Fibroblast of lung (primary cell): ENCODE measurements around the gene GLYATL3.

Source experiments
- EZH2 ChIP-seq: IDR thresholded peaks from 2 replicates; pipeline ENCODE4 v1.5.1; 2012; ENCODE audit warnings: low read length, control low read depth, mild to moderate bottlenecking; ENCODE audit errors: missing control alignments
- TF ChIP-seq, protein P1 (sequence below), 2 donors: IDR thresholded peaks in 1 of 2; conservative IDR thresholded peaks in 1 of 2; 1 replicate in 1 of 2; 2 replicates in 1 of 2; pipeline ENCODE4 v1.5.1; 2011 to 2012; ENCODE audit warnings: low read length in 2 of 2, control low read depth in 1 of 2, inconsistent platforms in 1 of 2, low read depth in 1 of 2, mild to moderate bottlenecking in 1 of 2

DNA sequence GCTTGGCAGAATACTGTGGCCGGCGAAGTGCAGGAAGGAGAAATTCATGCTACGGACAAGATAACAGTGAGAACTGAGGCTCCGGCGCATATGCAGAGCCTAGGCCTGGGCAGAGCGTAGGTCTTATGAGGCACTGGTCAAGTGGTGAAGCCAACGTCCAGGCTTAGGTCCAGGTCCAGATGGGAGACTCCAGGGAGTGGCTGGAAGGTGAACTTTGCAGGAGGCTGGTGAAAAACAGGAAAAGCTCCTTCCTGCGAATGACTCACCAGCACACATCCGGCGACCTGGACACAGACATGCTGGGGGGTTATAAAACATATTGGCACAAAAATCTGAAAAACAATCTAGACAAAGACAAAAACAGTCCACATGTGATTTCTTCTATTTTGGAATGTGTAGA is 66.1 kb downstream of the GLYATL3 start:
- TF ChIP-seq, protein P1, sequence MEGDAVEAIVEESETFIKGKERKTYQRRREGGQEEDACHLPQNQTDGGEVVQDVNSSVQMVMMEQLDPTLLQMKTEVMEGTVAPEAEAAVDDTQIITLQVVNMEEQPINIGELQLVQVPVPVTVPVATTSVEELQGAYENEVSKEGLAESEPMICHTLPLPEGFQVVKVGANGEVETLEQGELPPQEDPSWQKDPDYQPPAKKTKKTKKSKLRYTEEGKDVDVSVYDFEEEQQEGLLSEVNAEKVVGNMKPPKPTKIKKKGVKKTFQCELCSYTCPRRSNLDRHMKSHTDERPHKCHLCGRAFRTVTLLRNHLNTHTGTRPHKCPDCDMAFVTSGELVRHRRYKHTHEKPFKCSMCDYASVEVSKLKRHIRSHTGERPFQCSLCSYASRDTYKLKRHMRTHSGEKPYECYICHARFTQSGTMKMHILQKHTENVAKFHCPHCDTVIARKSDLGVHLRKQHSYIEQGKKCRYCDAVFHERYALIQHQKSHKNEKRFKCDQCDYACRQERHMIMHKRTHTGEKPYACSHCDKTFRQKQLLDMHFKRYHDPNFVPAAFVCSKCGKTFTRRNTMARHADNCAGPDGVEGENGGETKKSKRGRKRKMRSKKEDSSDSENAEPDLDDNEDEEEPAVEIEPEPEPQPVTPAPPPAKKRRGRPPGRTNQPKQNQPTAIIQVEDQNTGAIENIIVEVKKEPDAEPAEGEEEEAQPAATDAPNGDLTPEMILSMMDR (conservative IDR thresholded peaks at IDR 0.05 in 1 of 2, IDR thresholded peaks at IDR 0.05 in 1 of 2; ENCODE audit: low read depth in 1 of 2, low read length in 2 of 2), result no peak
- TF ChIP-seq EZH2, result no peak
